ENCODE data around the gene GPX3.

GRCh38 chr5:151006704-151007334 lies 13.6 kb upstream of the GPX3 start:
- TF ChIP-seq ZNF274 (IDR thresholded peaks at IDR 0.05; ENCODE audit: low read depth, low read length) (no peak), YY1 (IDR thresholded peaks at IDR 0.05; ENCODE audit: insufficient read depth, insufficient read length) (no peak)
